Thymus (tissue), 11 donors: ENCODE data around the gene ELMOD3. TPM values are rescaled to one million over a fixed set of nuclear protein-coding genes. Genes with fewer than 3 reads are reported as not detected.
"Not testable (repeated sequence)": the region's sequence is repeated elsewhere in the genome, so short reads cannot be mapped to it uniquely, and the experiment has no call there.

Experiments used
- DNase-seq, 9 donors: peaks; one replicate each; pipeline ENCODE4 v3.0.0-alpha.2; 2013; ENCODE audit warnings: low spot score in 9 of 9, low read depth in 6 of 9, missing footprints in 1 of 9
- H3K27ac ChIP-seq, 2 donors: one replicate each; pipeline ENCODE4 v1.5.1; 2013; ENCODE audit warnings: control low read depth in 1 of 2, low read depth in 1 of 2, low read length in 1 of 2, mild to moderate bottlenecking in 1 of 2, moderate library complexity in 1 of 2
- H3K27me3 ChIP-seq, 2 donors: one replicate each; pipeline ENCODE4 v1.5.1; 2013; ENCODE audit warnings: low read length in 1 of 2; ENCODE audit not compliant: control insufficient read depth in 2 of 2, insufficient read depth in 1 of 2
- H3K36me3 ChIP-seq, 2 donors: one replicate each; pipeline ENCODE4 v1.5.1; 2013; ENCODE audit warnings: low read length in 1 of 2, mild to moderate bottlenecking in 1 of 2, moderate library complexity in 1 of 2; ENCODE audit not compliant: control insufficient read depth in 2 of 2, insufficient read depth in 2 of 2
- H3K4me1 ChIP-seq, 2 donors: one replicate each; pipeline ENCODE4 v1.5.1; 2013; ENCODE audit warnings: low read length in 2 of 2; ENCODE audit not compliant: control insufficient read depth in 2 of 2, insufficient read depth in 2 of 2
- H3K4me3 ChIP-seq, 2 donors: one replicate each; pipeline ENCODE4 v1.5.1; 2013; ENCODE audit warnings: low read length in 2 of 2, control low read depth in 1 of 2, mild to moderate bottlenecking in 1 of 2
- H3K9me3 ChIP-seq, 2 donors: one replicate each; pipeline ENCODE4 v1.5.1; 2013; ENCODE audit warnings: low read length in 1 of 2, mild to moderate bottlenecking in 1 of 2; ENCODE audit not compliant: control insufficient read depth in 2 of 2, insufficient read depth in 1 of 2
- WGBS: extraction: QIAGEN DNeasy Blood & Tissue Kit; methylation state at CpG from one replicate; pipeline ENCODE4 v1.1.7; 2013; 5-methylcytosine and 5-hydroxymethylcytosine counted together
- polyA plus RNA-seq: library from polyadenylated mRNA; stranded (reverse); fragments of 200-250 nt; gene quantifications from one replicate; pipeline ENCODE4 v1.2.3, GENCODE V29; 2013
- total RNA-seq: library from RNA; stranded (reverse); fragments of 120-200 nt; gene quantifications from one replicate; pipeline ENCODE4 v1.2.4, GENCODE V29; 2013
- donor health status: healthy.

ELMOD3 gene
- total and polyA plus RNA-seq, 2 donors: 10.0 to 21.7 TPM

GRCh38 chr2:85439569-85439968 is 85.0 kb downstream of the ELMOD3 start:
- H3K36me3 ChIP-seq, DNase-seq, H3K9me3 ChIP-seq, H3K4me3 ChIP-seq, H3K27me3 ChIP-seq: not testable (repeated sequence)
- peak overlapping the region in 1 of 2 donors; percentile 18 for H3K27ac ChIP-seq
- peaks cover 24 to 42% of the 10 kb centered on the region in 2 donors for H3K4me1 ChIP-seq
- 98% methylated on average over 9 of the region's 9 CpGs for WGBS

- peaks cover 24 to 38% of the 10 kb centered on the region in 2 donors for H3K4me1 ChIP-seq
- WGBS: 86% methylated on average over 7 of the region's 7 CpGs
- no peak for DNase-seq
Measured at GRCh38 chr2:85439986-85440385, 85.4 kb downstream of the ELMOD3 start.

GRCh38 chr2:85440729-85441128 is 86.2 kb downstream of the ELMOD3 start:
- 97% methylated on average over 5 of the region's 5 CpGs for WGBS
- no peaks in the 10 kb centered on the region for H3K27me3 ChIP-seq
- H3K4me1 ChIP-seq: peaks cover 18 to 31% of the 10 kb centered on the region in 2 donors
- H3K9me3 ChIP-seq: no peaks in the 10 kb centered on the region
- no peak for DNase-seq
- no peak overlapping the region for H3K4me3 ChIP-seq
- H3K36me3 ChIP-seq: no peaks in the 10 kb centered on the region
- no peak overlapping the region for H3K27ac ChIP-seq

More at GRCh38 chr2:85439986-85440385, 85.4 kb downstream of the ELMOD3 start:
- Histone ChIP-seq H3K27me3 (no peaks in the 10 kb centered on the region), H3K4me3 (no peak overlapping the region), H3K9me3 (no peaks in the 10 kb centered on the region), H3K36me3 (no peaks in the 10 kb centered on the region), H3K27ac (peak overlapping the region in 1 of 2 donors; percentile 52)

Other genes with a start within 250 kb of the ELMOD3 start
- 0.90 TPM for gene TCF7L1, start 221.4 kb upstream of the ELMOD3 start, total RNA-seq
- 6.6 TPM for gene TCF7L1, start 221.4 kb upstream of the ELMOD3 start, polyA plus RNA-seq
- 27.4 TPM for gene TGOLN2, start 26.8 kb upstream of the ELMOD3 start, total RNA-seq
- gene TGOLN2, start 26.8 kb upstream of the ELMOD3 start, polyA plus RNA-seq: 33.4 TPM
- 9.9 TPM for gene RETSAT, start 241 bp upstream of the ELMOD3 start, total RNA-seq
- gene RETSAT, start 241 bp upstream of the ELMOD3 start, polyA plus RNA-seq: 12.8 TPM
- 190 TPM for gene CAPG, start 55.6 kb downstream of the ELMOD3 start, total RNA-seq
- 118 TPM for gene CAPG, start 55.6 kb downstream of the ELMOD3 start, polyA plus RNA-seq
- 0.33 TPM for gene SH2D6, start 63.9 kb downstream of the ELMOD3 start, total RNA-seq
- 0.55 TPM for gene SH2D6, start 63.9 kb downstream of the ELMOD3 start, polyA plus RNA-seq
- gene MAT2A, start 184.4 kb downstream of the ELMOD3 start, total RNA-seq: 78.4 TPM
- 98.0 TPM for gene MAT2A, start 184.4 kb downstream of the ELMOD3 start, polyA plus RNA-seq
- gene GGCX, start 206.7 kb downstream of the ELMOD3 start, total RNA-seq: 16.5 TPM
- gene GGCX, start 206.7 kb downstream of the ELMOD3 start, polyA plus RNA-seq: 17.8 TPM
- gene VAMP8, start 222.8 kb downstream of the ELMOD3 start, total RNA-seq: 133 TPM
- gene VAMP8, start 222.8 kb downstream of the ELMOD3 start, polyA plus RNA-seq: 433 TPM
- gene VAMP5, start 229.7 kb downstream of the ELMOD3 start, total RNA-seq: 19.0 TPM
- 93.2 TPM for gene VAMP5, start 229.7 kb downstream of the ELMOD3 start, polyA plus RNA-seq
- 180 TPM for gene RNF181, start 241.0 kb downstream of the ELMOD3 start, total RNA-seq
- 162 TPM for gene RNF181, start 241.0 kb downstream of the ELMOD3 start, polyA plus RNA-seq
- 2.3 TPM for gene TMEM150A, start 247.9 kb downstream of the ELMOD3 start, total RNA-seq
- 15.9 TPM for gene TMEM150A, start 247.9 kb downstream of the ELMOD3 start, polyA plus RNA-seq